Activated CD4-positive, alpha-beta T cell treated with anti-CD3 and anti-CD28 coated beads for 24 hours (primary cell): ENCODE measurements around the gene GCG.

Source experiments
- DNase-seq, 2 donors: peaks; one replicate each; pipeline ENCODE4 v3.0.0-alpha.2; 2020; ENCODE audit warnings: low read depth in 2 of 2

Gene GCG

DNA sequence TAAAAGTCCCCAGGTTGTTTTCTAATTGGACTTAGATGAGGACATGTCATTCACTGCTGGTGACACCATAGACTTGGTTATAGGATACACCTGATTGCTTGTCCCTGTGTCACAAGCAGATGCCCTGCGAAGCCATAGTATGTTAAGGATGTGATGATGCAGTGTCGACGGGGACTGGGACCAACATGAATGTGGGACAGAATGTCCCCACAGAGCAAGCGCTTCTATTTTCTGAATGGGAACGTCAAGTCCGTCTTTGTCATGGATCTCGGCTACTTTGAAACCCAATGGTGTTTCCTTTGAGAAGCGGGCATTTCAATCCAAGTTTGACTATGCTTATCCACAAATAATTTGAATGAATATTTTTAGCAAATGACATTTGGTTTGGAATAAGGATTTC, 2.1 kb downstream of the GCG start:
- DNase-seq = no peak

GRCh38 chr2:162149466-162149865, 2.6 kb downstream of the GCG start:
- no peak for DNase-seq

DNA sequence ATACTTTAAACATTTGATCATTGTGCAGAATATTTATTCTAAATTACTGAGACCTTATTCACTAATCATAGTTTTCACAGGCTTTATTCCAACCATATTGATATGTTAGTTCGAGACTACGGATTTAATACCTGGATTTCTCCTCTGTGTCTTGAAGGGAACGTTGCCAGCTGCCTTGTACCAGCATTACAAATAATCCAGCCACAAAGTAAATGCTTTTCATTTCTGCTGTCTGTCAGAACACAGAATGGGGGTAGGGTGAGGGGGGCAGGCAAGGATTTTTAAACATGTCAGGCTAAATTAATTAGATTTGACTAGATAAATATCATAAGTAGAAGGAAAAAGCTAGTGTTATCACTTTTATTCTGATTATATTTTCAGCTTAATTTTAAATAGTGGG, 3.1 kb downstream of the GCG start:
- no peak for DNase-seq

- no peak for DNase-seq
Measured at GRCh38 chr2:162143969-162144368, 8.1 kb downstream of the GCG start.

- DNase-seq = no peak
Measured at GRCh38 chr2:162138310-162138709, 13.7 kb downstream of the GCG start.

GRCh38 chr2:162127422-162127821, 24.6 kb downstream of the GCG start:
- DNase-seq = no peak

DNA sequence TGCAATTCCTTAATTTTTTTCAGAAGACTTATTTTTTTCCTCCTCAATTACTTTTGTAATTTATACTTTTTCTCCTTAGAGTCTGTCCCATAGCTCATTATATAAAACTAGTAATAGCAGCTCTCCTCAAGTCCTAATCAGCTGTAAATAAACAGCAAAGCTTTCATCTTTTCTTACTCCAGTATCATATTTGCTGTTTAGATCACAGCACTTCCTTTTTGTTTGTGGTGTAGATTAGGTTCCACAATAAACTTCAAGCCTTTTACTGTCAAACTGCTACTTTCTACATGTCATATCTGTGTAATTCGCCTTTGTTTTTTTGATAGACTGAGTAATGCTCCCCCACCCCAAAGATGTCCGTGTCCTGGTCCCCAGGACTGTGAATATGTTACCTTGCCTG, 25.5 kb downstream of the GCG start:
- DNase-seq = no peak

DNA sequence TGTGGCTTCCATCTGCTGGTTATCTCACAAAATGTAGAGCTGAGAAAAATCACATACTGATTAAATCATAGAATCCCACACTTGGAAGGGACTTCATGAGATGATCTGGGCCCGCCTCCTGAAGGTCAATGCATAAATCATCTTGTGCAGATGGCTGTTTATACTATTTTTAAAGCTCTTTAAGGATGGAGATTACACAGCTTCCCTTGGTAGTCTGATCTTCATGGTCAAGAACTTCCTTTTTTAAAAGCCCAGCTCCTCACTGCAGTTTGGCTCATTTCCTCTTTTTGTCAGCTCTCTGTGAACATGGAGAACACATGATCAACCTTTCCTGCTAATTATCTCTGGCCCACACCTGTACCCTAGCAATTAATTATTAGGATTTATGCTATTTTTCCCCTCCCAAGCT, 25.9 kb downstream of the GCG start:
- DNase-seq = no peak

GRCh38 chr2:162125138-162125537, 26.9 kb downstream of the GCG start:
- no peak for DNase-seq

DNA sequence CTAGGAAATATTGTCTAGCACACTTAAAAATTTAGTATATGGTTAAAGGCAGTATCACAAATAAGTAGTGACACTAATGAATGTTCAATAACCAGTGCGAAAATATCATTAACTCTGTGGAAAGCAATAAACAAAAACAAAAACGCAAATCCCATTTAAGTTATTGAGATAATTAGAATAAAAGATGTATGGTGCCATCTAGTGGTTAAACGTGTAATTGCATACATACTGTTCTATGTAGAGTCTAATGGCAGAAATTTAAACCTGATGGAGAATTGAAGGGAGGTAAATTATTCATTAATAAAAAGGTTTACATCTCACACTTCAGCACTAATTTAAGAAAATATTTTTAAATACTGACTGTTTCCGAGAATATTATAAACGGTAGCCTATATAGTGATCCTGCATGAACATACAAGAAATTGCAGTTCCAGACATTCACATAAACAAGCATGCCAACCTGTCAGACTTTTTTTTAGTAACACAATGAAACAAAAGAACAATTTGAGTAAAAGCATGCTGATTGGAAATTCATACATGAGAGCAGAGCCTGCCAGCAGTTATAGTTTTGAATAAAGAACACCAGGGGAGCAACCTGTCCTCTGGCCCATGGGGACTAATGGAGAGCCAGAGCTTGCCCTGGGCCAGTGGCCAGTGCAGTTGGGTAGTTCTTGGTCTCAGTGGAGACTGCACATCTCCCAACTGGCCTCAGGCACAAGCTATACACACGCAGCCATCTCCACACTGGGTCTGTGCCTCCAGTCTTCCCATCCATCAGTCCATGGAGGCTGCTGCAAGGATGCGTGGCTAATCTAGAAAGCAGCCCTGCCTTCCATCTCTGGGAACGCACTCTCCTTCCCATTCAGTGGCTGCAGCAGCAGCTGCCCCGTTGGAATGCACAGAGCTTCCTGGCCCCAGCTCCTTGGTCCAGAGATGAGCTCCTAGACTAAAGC, 28.0 kb downstream of the GCG start:
- peak in 1 of 2 donors; percentile 18 for DNase-seq

- DNase-seq = no peak
Measured at GRCh38 chr2:162118166-162119031, 33.6 kb downstream of the GCG start.

DNA sequence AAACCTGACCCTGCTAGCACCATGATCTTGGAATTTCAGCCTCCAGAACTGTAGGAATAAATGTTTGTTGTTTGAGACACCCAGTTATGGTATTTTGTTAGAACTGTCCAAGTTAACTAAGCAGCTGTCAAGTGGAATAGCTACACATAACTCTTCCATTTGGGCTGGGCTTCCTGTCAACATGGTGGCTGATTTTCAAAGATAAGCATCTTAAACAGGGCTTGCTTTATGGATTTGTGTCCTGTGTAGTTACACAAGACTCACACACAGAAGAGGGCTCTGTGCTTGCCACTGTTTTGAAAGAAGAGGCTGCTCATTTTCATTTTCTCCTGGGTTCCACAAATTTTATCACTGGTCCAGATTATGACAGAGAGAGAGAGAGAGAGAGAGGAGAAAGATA, 35.7 kb downstream of the GCG start:
- no peak for DNase-seq

- DNase-seq = no peak
Measured at GRCh38 chr2:162115076-162115475, 37.0 kb downstream of the GCG start.

DNA sequence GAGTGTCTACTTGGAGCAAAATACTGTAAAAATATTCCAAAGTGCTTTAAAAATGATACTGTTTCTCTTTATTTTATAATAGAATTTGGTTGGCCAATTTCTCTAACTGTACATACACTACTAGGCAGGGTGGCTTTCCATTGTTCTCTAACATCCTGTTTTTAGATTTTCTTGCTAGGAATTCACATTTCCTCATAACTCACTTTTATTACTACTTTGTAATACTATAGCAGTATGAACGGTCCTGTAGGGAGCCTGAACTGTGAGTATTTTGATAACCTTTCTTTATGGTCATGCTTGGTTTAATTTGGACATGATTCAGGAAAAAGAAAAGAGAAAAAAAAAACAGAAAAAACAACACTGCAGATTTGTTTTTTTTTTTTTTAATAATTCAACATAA, 37.8 kb downstream of the GCG start:
- DNase-seq = no peak

GRCh38 chr2:162113776-162114168, 38.3 kb downstream of the GCG start:
- no peak for DNase-seq

GRCh38 chr2:162113088-162113775, 38.8 kb downstream of the GCG start:
- DNase-seq = no peak

DNA sequence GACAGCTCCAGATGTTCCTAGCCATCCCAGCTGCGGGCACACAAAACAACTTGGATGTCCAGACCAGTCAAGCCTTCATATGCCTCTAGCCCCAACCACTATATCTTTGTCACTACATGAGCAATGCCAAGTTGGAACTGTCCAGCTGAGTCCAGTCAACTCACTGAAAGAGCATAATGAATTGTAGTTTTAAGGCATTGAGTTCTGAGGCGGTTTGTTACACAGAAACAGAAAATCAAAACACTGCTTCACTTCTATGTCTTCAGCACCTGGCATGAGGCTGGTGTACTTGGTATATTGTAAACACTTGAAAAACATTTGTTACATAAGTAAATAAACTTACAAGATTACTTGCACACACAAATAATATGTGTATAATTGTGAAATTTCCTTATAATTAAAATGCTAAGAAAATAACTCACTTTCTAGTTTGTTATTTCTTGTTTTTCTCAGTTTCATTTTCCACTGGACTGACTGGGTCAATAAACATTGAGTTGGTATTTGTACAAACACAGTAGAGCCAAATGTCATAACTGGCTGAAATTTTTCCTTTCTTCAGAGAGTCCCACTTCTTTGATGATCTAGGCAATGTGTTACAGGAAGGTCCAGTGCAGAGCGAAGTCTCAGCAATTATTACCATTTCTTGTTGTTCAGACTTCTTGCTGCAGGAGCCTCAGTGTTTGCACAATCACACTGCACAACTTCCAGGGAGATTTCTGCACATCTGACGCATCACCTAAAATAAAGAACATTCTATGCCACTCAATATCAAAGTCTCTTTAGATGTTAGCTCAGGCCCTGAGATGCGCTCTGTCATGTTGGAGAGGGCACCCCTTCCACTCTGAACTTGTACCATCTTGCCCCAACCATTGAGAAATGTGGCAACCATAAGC, 39.8 kb downstream of the GCG start:
- no peak for DNase-seq

DNA sequence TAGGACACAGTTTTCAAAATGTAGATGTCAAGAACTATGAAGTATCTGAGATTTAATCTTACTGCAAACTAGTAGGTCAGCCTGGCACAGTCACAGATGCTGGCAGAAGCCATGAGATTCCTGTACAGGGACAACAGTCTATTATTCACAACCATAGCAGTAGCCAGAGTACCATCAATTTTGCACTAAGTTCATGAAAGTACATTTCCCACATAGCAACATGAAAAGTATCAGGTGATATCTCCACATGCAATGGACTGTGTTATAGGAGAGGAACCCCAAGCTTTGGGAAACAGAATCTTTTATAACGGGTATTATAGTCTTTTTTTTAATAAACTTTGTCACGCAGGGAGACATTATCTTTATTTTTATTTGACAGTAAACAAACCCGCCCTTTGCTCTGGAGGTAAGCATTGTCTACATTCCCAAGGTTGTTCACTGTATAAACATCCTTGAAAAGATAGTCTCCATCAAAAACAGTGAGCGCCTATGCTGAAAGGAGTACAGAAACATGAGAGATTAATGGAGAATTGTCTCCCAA, 44.6 kb downstream of the GCG start:
- no peak for DNase-seq

- no peak for DNase-seq
Measured at GRCh38 chr2:162106746-162107145, 45.3 kb downstream of the GCG start.

DNA sequence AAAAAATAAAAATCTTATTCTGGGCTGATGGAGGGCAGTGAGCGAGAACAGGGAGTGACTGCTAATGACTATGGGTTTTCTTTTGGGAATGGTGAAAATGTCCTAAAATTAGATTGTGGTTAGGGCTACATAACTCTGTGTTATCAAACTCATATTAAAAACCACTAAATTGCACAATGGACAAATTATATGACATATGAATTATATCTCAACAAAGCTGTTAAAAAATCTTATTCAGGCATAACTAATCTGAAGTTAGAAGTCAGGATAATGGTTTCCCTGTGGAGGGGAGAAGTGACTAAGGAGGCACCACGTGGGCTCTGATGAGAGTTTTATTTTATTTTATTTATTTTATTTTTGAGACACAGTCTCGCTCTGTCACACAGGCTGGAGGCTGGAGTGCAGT, 45.9 kb downstream of the GCG start:
- no peak for DNase-seq
